ENCODE measurements around the gene MMD.

The MMD gene

GRCh38 chr17:55420067-55420775 is 1.4 kb downstream of the MMD start:
- no peaks in the 10 kb centered on the region for H3K27me3 Mint-ChIP-seq
- H3K27ac Mint-ChIP-seq = peak overlapping the region; percentile 97
- H3K36me3 Mint-ChIP-seq = peaks cover 9% of the 10 kb centered on the region
- peaks cover 51% of the 10 kb centered on the region for H3K4me1 Mint-ChIP-seq
- peak; percentile 44 to 68 for DNase-seq (ENCODE audit: low spot score in 2 of 2)
- H3K9me3 Mint-ChIP-seq = no peaks in the 10 kb centered on the region
- H3K4me3 Mint-ChIP-seq = peak overlapping the region; percentile 91
- peak; percentile 79 for ATAC-seq (ENCODE audit: low read depth)

- no peaks in the 10 kb centered on the region for H3K9me3 Mint-ChIP-seq
- no peaks in the 10 kb centered on the region for H3K27me3 Mint-ChIP-seq
- H3K27ac Mint-ChIP-seq = peak overlapping the region; percentile 97
- ATAC-seq (ENCODE audit: low read depth) (no peak), DNase-seq (ENCODE audit: low spot score in 2 of 2) (no peak)
- H3K4me1 Mint-ChIP-seq = peaks cover 42% of the 10 kb centered on the region
- H3K4me3 Mint-ChIP-seq = peak overlapping the region; percentile 4
- H3K36me3 Mint-ChIP-seq = peaks cover 9% of the 10 kb centered on the region
Observed at GRCh38 chr17:55418369-55419268, 3.0 kb downstream of the MMD start.

- peaks cover 12% of the 10 kb centered on the region for H3K36me3 Mint-ChIP-seq
- DNase-seq (ENCODE audit: low spot score in 2 of 2) = no peak
- H3K4me1 Mint-ChIP-seq = peaks cover 38% of the 10 kb centered on the region
- no peak for ATAC-seq (ENCODE audit: low read depth)
- H3K9me3 Mint-ChIP-seq = no peaks in the 10 kb centered on the region
- H3K27ac Mint-ChIP-seq = peak overlapping the region; percentile 36
- no peak overlapping the region for H3K4me3 Mint-ChIP-seq
- H3K27me3 Mint-ChIP-seq = no peaks in the 10 kb centered on the region
Observed at GRCh38 chr17:55417411-55418268, 4.0 kb downstream of the MMD start.

- ATAC-seq (ENCODE audit: low read depth) (no peak), DNase-seq (ENCODE audit: low spot score in 2 of 2) (no peak)
- Mint-ChIP-seq H3K9me3 (no peaks in the 10 kb centered on the region), H3K27ac (peak overlapping the region; percentile 36), H3K27me3 (no peaks in the 10 kb centered on the region), H3K4me1 (peaks cover 33% of the 10 kb centered on the region), H3K36me3 (peaks cover 12% of the 10 kb centered on the region), H3K4me3 (no peak overlapping the region)
Observed at GRCh38 chr17:55416470-55417052, 5.1 kb downstream of the MMD start.

GRCh38 chr17:55416000-55416399 is 5.6 kb downstream of the MMD start:
- no peak for ATAC-seq (ENCODE audit: low read depth)
- Mint-ChIP-seq H3K36me3 (peaks cover 15% of the 10 kb centered on the region), H3K4me3 (no peak overlapping the region), H3K4me1 (peaks cover 33% of the 10 kb centered on the region), H3K9me3 (no peaks in the 10 kb centered on the region), H3K27ac (no peak overlapping the region), H3K27me3 (no peaks in the 10 kb centered on the region)
- no peak for DNase-seq (ENCODE audit: low spot score in 2 of 2)

- Mint-ChIP-seq H3K4me3 (no peak overlapping the region), H3K4me1 (peaks cover 29% of the 10 kb centered on the region), H3K27me3 (no peaks in the 10 kb centered on the region), H3K9me3 (no peaks in the 10 kb centered on the region), H3K27ac (no peak overlapping the region), H3K36me3 (peaks cover 23% of the 10 kb centered on the region)
- DNase-seq (ENCODE audit: low spot score in 2 of 2) (no peak), ATAC-seq (ENCODE audit: low read depth) (no peak)
Observed at GRCh38 chr17:55414983-55415382, 6.7 kb downstream of the MMD start.

GRCh38 chr17:55413825-55414489 is 7.7 kb downstream of the MMD start:
- Mint-ChIP-seq H3K4me1 (peaks cover 19% of the 10 kb centered on the region), H3K36me3 (peaks cover 24% of the 10 kb centered on the region), H3K4me3 (no peak overlapping the region), H3K27ac (no peak overlapping the region), H3K9me3 (no peaks in the 10 kb centered on the region), H3K27me3 (no peaks in the 10 kb centered on the region)
- DNase-seq (ENCODE audit: low spot score in 2 of 2) (no peak), ATAC-seq (ENCODE audit: low read depth) (no peak)

- no peak overlapping the region for H3K4me3 Mint-ChIP-seq
- DNase-seq (ENCODE audit: low spot score in 2 of 2) = no peak
- H3K27ac Mint-ChIP-seq = no peak overlapping the region
- no peaks in the 10 kb centered on the region for H3K9me3 Mint-ChIP-seq
- H3K4me1 Mint-ChIP-seq = peaks cover under 1% of the 10 kb centered on the region
- H3K36me3 Mint-ChIP-seq = peaks cover 20% of the 10 kb centered on the region
- no peak for ATAC-seq (ENCODE audit: low read depth)
- H3K27me3 Mint-ChIP-seq = no peaks in the 10 kb centered on the region
Observed at GRCh38 chr17:55411463-55411855, 10.2 kb downstream of the MMD start.

GRCh38 chr17:55410722-55411462 is 10.7 kb downstream of the MMD start:
- Mint-ChIP-seq H3K27ac (no peak overlapping the region), H3K4me3 (no peak overlapping the region), H3K27me3 (no peaks in the 10 kb centered on the region), H3K4me1 (no peaks in the 10 kb centered on the region), H3K36me3 (peaks cover 20% of the 10 kb centered on the region), H3K9me3 (no peaks in the 10 kb centered on the region)
- ATAC-seq (ENCODE audit: low read depth) = no peak
- DNase-seq (ENCODE audit: low spot score in 2 of 2) = no peak

- DNase-seq (ENCODE audit: low spot score in 2 of 2) (no peak), ATAC-seq (ENCODE audit: low read depth) (no peak)
- H3K27ac Mint-ChIP-seq = no peak overlapping the region
- H3K36me3 Mint-ChIP-seq = peaks cover 23% of the 10 kb centered on the region
- H3K27me3 Mint-ChIP-seq = no peaks in the 10 kb centered on the region
- no peaks in the 10 kb centered on the region for H3K9me3 Mint-ChIP-seq
- H3K4me3 Mint-ChIP-seq = no peak overlapping the region
- H3K4me1 Mint-ChIP-seq = no peaks in the 10 kb centered on the region
Observed at GRCh38 chr17:55409030-55409800, 12.4 kb downstream of the MMD start.

GRCh38 chr17:55407641-55408566 is 13.7 kb downstream of the MMD start:
- Mint-ChIP-seq H3K9me3 (no peaks in the 10 kb centered on the region), H3K27me3 (no peaks in the 10 kb centered on the region), H3K36me3 (peaks cover 23% of the 10 kb centered on the region), H3K27ac (no peak overlapping the region), H3K4me1 (no peaks in the 10 kb centered on the region), H3K4me3 (no peak overlapping the region)
- ATAC-seq (ENCODE audit: low read depth) (no peak), DNase-seq (ENCODE audit: low spot score in 2 of 2) (no peak)

All from memory B cell (primary cell).